Activated CD4-positive, alpha-beta T cell treated with anti-CD3 and anti-CD28 coated beads, Interleukin-2, Interleukin-4, amounts not matched to agents 100 ng/mL and 50 ng/mL, durations not matched to agents 16 hours and 8 hours (primary cell): Measurements from ENCODE around the gene PBX1.

Source experiments
- DNase-seq: peaks from one replicate; pipeline ENCODE4 v3.0.0-alpha.2; 2020; ENCODE audit warnings: low spot score

PBX1 gene

GRCh38 chr1:164783778-164784555 is 225.0 kb downstream of the PBX1 start:
- DNase-seq, result no peak

GRCh38 chr1:164784960-164785359 is 226.0 kb downstream of the PBX1 start:
- no peak for DNase-seq

GRCh38 chr1:164785841-164786534 is 227.0 kb downstream of the PBX1 start:
- no peak for DNase-seq

GRCh38 chr1:164786980-164787833 is 228.2 kb downstream of the PBX1 start:
- DNase-seq, result peak; percentile 69

GRCh38 chr1:164787834-164788231 is 228.8 kb downstream of the PBX1 start:
- no peak for DNase-seq

- no peak for DNase-seq
Measured at GRCh38 chr1:164790081-164790480, 231.1 kb downstream of the PBX1 start.

- no peak for DNase-seq
Measured at GRCh38 chr1:164792410-164793004, 233.5 kb downstream of the PBX1 start.

GRCh38 chr1:164794356-164794755 is 235.4 kb downstream of the PBX1 start:
- DNase-seq, result no peak

GRCh38 chr1:164796916-164797315 is 237.9 kb downstream of the PBX1 start:
- DNase-seq, result no peak

- DNase-seq, result no peak
Measured at GRCh38 chr1:164801246-164801731, 242.3 kb downstream of the PBX1 start.

- no peak for DNase-seq
Measured at GRCh38 chr1:164801791-164802502, 243.0 kb downstream of the PBX1 start.

- no peak for DNase-seq
Measured at GRCh38 chr1:164802529-164803282, 243.7 kb downstream of the PBX1 start.

- no peak for DNase-seq
Measured at GRCh38 chr1:164803366-164803765, 244.4 kb downstream of the PBX1 start.

GRCh38 chr1:164804366-164804765 is 245.4 kb downstream of the PBX1 start:
- no peak for DNase-seq

- DNase-seq, result no peak
Measured at GRCh38 chr1:164805399-164805798, 246.4 kb downstream of the PBX1 start.

- no peak for DNase-seq
Measured at GRCh38 chr1:164806531-164806930, 247.5 kb downstream of the PBX1 start.

GRCh38 chr1:164813776-164814175 is 254.8 kb downstream of the PBX1 start:
- no peak for DNase-seq

- DNase-seq, result no peak
Measured at GRCh38 chr1:164821648-164822047, 262.7 kb downstream of the PBX1 start.

GRCh38 chr1:164823486-164824279 is 264.7 kb downstream of the PBX1 start:
- DNase-seq, result no peak

GRCh38 chr1:164824542-164824941 is 265.6 kb downstream of the PBX1 start:
- DNase-seq, result no peak
